Measurements from ENCODE around the gene NDUFC1.
A peak's percentile ranks its signal among the peaks of the same experiment; 100 is the strongest.
"Not testable (repeated sequence)": the region's sequence is repeated elsewhere in the genome, so short reads cannot be mapped to it uniquely, and the experiment has no call there.

Gene NDUFC1

DNA sequence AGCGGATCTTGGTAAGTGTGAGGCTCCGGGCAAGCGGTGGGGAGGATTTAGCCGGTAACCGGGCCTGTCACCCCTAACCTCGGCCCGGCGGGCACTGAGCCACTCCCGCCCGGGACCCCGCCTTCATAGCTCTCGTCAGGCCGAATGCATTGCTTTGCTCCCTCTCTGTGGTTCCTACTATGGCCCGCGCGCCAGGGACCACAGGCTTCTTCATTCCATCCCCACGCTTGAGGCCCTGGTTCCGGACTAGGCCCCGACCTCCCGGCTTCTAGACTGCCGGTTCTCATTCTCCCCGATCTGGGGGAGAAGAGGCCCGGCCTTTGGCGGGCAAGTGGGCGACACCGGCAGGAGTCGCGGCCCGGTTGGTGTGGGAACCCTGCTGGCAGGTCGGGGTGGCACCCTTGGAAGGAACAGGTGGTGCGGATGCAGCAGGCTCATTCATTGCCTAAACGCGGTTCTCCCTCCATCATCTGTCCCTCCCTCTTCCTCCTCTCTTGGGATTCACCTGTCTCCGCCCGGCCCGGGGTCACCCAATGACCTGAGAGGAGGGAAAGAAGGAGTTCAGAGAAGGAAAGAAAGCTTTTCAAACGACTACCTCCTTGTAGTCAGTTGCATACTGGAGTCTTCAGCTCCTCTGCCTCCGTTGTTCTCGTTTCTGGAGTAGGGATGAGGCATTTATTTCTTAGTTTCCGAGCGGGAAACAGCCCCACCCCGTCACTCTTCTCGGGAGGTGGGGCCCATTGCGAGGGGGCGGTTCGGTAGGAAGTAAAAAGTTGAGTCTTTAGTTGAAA lies at the start of gene NDUFC1:
Gene NDUFC1, minus strand, starts transcription at position 657 of the 791 bp plus-strand sequence. CDS start 6,679 bp downstream, outside the sequence.
- peaks cover 20% of the 10 kb centered on the region for H3K36me3 Mint-ChIP-seq
- peak; percentile 73 for ATAC-seq
- no peaks in the 10 kb centered on the region for H3K9me3 Mint-ChIP-seq
- H3K27me3 Mint-ChIP-seq = no peaks in the 10 kb centered on the region
- H3K4me3 Mint-ChIP-seq = peak within 1 kb of the TSS; percentile 95
- H3K4me1 Mint-ChIP-seq = peaks cover 38% of the 10 kb centered on the region
- H3K27ac Mint-ChIP-seq = peak within 1 kb of the TSS; percentile 99

DNA sequence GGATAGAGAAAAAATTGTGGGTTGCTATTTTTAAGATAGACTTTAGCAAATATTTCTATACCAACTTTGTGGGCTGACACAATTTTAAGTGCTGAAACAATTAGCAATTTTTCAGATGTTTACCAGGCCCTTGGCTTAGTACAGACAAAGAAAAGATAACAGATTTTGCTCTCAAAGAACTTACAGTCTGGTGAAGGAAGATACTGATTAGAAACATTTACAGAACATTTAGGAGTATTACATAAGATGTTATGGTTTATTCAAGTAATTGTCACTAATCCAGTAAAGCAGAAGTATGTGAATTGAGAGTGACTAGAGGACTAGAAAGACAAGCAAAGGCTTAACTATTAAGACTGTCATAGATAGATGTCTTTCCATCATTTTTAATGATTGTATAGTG lies 35.3 kb upstream of the NDUFC1 start:
- H3K9me3 Mint-ChIP-seq = no peaks in the 10 kb centered on the region
- peaks cover 21% of the 10 kb centered on the region for H3K4me1 Mint-ChIP-seq
- H3K36me3 Mint-ChIP-seq = peaks cover 52% of the 10 kb centered on the region
- ATAC-seq = no peak
- no peaks in the 10 kb centered on the region for H3K27me3 Mint-ChIP-seq
- H3K27ac Mint-ChIP-seq = peak overlapping the region; percentile 33
- H3K4me3 Mint-ChIP-seq = no peak overlapping the region

DNA sequence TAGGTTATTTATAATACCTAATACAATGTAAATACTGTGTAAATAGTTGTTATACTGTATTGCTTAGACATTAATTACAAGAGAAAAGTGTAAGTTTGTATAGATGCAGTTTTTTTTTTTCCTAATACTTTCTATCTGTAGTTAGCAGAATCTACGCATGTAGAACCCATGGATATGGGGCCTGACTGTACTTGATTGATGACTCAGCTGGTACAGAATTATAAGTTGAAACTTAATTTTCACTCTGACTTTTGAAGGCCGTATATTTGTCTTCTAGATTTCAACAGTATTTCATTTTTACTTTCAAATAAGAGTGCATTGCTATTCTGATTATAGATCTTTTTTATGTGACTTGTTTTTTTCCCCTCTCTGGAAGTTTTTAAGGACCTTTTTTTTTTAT lies 30.8 kb upstream of the NDUFC1 start:
- Mint-ChIP-seq H3K36me3 (peaks cover 60% of the 10 kb centered on the region), H3K4me1 (peaks cover 35% of the 10 kb centered on the region), H3K27me3 (no peaks in the 10 kb centered on the region), H3K4me3 (no peak overlapping the region), H3K27ac (no peak overlapping the region), H3K9me3 (no peaks in the 10 kb centered on the region)
- no peak for ATAC-seq

DNA sequence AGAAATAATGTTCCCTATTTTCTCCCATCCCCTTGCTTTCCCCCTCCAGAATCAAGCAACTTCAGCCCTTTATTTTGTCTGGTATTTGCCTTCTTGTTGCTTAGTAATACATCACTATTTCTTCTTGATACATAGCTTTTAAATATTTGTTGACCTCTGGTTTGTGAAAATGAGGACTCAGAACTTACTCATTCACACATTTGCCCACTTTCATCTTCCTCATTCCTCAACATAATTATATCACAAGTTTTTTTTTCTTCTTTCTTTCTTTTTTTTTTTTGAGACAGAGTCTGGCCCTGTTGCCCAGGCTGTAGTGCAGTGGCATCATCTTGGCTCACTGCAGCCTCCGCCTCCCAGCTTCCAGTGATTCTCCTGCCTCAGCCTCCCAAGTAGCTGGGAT lies 28.9 kb upstream of the NDUFC1 start:
- Mint-ChIP-seq H3K27me3 (no peaks in the 10 kb centered on the region), H3K4me3 (no peak overlapping the region), H3K27ac (peak overlapping the region; percentile 44), H3K4me1 (peaks cover 30% of the 10 kb centered on the region), H3K9me3 (no peaks in the 10 kb centered on the region), H3K36me3 (peaks cover 51% of the 10 kb centered on the region)
- ATAC-seq = no peak

DNA sequence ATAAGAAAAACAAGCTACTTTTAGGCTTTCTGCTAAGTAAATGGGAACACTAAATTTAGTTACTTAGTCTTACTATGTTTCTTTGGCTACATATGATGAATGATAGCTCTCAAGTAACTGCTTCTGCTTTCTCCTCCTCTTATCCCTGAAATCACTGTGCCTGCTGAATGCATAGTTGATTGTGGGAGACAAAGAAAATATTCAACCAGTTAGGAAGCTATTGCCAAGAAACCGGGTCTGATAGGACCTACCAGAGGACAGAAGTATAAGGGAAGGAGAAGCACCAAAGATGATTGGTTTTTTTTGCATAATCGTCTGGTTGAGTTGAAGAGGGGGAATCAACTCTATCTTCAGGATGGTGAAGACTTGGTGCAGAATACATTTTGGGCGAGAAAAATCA lies 28.0 kb upstream of the NDUFC1 start:
- Mint-ChIP-seq H3K27ac (peak overlapping the region; percentile 44), H3K9me3 (no peaks in the 10 kb centered on the region), H3K27me3 (no peaks in the 10 kb centered on the region), H3K4me1 (peaks cover 30% of the 10 kb centered on the region), H3K36me3 (peaks cover 46% of the 10 kb centered on the region), H3K4me3 (no peak overlapping the region)
- ATAC-seq = no peak

DNA sequence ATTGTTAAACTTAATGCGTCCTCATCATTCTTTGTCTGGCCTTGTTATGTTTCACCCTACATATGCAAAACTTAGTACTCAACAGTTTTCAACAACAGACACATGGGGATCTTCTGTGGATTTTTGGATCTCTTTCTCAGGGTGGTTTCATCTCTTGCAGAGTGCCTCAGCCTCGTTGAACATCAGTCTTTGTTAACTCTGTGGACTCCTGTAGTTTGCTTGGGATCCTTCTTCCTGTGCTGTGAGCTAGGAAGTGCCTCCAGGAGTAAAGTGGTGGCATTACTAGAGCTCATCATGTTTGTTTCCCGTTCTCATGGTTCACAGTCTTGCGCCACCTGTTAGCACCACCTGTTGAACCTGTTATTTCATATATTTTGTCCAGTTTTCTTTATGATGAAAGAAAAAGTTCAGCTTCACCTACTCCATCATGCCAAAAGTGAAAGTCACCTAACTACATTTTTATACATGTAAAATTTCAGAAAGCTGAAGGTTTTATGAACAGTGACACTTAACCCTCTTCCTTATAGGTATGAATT lies 27.5 kb upstream of the NDUFC1 start:
- H3K27me3 Mint-ChIP-seq = no peaks in the 10 kb centered on the region
- H3K9me3 Mint-ChIP-seq = no peaks in the 10 kb centered on the region
- H3K36me3 Mint-ChIP-seq = peaks cover 44% of the 10 kb centered on the region
- peaks cover 33% of the 10 kb centered on the region for H3K4me1 Mint-ChIP-seq
- H3K4me3 Mint-ChIP-seq = no peak overlapping the region
- ATAC-seq = no peak
- H3K27ac Mint-ChIP-seq = peak overlapping the region; percentile 44

DNA sequence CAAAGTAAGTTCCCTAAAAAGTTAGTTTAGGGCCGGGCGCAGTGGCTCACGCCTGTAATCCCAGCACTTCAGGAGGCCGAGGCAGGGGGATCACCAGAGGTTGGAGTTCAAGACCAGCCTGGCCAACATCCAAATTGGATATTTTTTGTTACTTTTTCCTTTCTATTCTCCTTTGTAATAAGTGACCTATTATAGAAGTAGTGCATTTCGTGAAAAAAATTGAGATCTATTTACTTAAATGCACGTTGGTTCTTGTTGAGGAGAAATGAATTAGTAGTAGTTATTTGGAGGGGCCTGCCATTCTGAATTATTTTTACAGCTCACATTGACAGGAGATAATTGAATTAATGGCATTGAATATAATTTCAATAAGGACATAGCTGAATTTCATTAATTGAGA lies 22.3 kb upstream of the NDUFC1 start:
- Mint-ChIP-seq H3K27ac (no peak overlapping the region), H3K4me3 (no peak overlapping the region), H3K27me3 (no peaks in the 10 kb centered on the region), H3K36me3 (peaks cover 39% of the 10 kb centered on the region), H3K4me1 (peaks cover 49% of the 10 kb centered on the region), H3K9me3 (no peaks in the 10 kb centered on the region)
- no peak for ATAC-seq

DNA sequence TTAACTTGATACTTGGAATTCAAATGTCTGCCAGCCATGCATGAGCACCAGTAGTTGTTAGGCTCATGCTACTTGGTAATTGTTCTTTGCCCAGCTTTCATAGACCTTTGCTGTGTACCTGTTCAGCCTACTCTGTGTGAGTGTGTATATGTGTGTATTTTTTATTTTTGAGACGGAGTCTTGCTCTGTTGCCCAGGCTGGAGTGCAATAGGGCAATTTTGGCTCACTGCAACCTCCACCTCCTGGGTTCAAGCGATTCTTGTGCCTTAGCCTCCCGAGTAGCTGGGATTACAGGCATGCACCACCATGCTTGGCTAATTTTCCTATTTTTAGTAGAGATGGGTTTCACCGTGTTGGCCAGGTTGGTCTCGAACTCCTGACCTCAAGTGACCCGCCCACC lies 20.3 kb upstream of the NDUFC1 start:
- H3K27me3 Mint-ChIP-seq, ATAC-seq, H3K27ac Mint-ChIP-seq, H3K9me3 Mint-ChIP-seq, H3K4me3 Mint-ChIP-seq: not testable (repeated sequence)
- Mint-ChIP-seq H3K36me3 (peaks cover 22% of the 10 kb centered on the region), H3K4me1 (peaks cover 48% of the 10 kb centered on the region)

DNA sequence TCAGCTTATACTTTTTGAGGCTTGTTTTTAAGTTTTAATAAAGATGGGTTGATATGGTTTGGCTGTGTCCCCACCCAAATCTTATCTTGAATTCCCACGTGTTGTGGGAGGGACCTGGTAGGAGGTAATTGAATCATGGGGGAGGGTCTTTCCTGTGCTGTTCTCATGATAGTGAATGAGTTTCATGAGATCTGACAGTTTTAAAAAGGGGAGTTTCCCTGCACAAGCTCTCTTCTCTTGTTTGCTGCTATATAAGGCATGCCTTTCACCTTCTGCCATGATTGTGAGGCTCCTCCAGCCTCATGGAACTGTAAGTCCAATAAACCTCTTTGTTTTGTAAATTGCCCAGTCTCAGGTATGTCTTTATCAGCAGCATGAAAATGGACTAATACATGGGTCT lies 19.8 kb upstream of the NDUFC1 start:
- not testable (repeated sequence) for H3K27ac Mint-ChIP-seq

DNA sequence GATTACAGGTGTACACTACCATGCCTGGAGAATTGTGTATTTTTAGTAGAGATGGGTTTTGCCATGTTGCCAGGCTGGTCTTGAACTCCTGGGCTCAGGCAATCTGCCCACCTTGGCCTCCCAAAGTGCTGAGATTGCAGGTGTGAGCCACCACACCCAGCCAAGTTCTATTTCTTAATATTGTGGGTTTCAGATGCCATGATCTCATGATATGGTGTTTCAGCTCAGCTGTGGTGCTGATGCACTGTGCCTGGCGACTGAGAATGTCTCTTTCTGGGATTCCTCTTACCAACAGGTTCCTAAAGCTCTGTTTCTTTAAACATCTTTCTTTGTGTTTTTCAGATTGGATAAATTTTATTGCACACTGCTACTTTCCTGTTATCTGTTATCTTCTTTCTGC lies 17.3 kb upstream of the NDUFC1 start:
- peaks cover 71% of the 10 kb centered on the region for H3K4me1 Mint-ChIP-seq
- H3K27ac Mint-ChIP-seq = peak overlapping the region; percentile 61
- peaks cover 31% of the 10 kb centered on the region for H3K36me3 Mint-ChIP-seq

More for the DNA sequence above, 19.8 kb upstream of the NDUFC1 start:
- not testable (repeated sequence) for H3K4me3 Mint-ChIP-seq, ATAC-seq, H3K9me3 Mint-ChIP-seq, H3K27me3 Mint-ChIP-seq
- Mint-ChIP-seq H3K36me3 (peaks cover 21% of the 10 kb centered on the region), H3K4me1 (peaks cover 52% of the 10 kb centered on the region)

DNA sequence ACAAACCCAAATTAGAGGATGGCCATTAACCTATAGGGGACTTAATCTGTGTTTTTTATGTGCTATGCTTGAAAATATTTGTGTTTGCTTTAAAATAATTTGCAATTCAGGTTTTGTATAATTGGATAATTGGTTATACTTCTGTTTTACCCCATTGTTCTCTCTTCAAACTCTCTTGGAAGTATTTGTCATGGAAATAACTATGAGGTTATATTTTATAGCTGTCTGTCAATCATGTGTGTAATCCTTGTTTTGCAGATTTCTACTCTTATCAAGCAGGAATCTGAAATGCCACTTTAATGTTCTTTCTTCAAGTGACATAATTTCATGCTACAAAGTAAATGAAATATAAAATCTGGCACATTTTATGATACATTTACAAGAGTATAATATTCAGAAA lies 15.4 kb upstream of the NDUFC1 start:
- H3K36me3 Mint-ChIP-seq = peaks cover 31% of the 10 kb centered on the region
- no peak for ATAC-seq
- H3K27me3 Mint-ChIP-seq = no peaks in the 10 kb centered on the region
- H3K27ac Mint-ChIP-seq = no peak overlapping the region
- H3K4me1 Mint-ChIP-seq = peaks cover 75% of the 10 kb centered on the region
- no peaks in the 10 kb centered on the region for H3K9me3 Mint-ChIP-seq
- H3K4me3 Mint-ChIP-seq = no peak overlapping the region

More for the DNA sequence above, 17.3 kb upstream of the NDUFC1 start:
- Mint-ChIP-seq H3K9me3 (no peaks in the 10 kb centered on the region), H3K4me3 (no peak overlapping the region), H3K27me3 (no peaks in the 10 kb centered on the region)
- ATAC-seq = no peak

DNA sequence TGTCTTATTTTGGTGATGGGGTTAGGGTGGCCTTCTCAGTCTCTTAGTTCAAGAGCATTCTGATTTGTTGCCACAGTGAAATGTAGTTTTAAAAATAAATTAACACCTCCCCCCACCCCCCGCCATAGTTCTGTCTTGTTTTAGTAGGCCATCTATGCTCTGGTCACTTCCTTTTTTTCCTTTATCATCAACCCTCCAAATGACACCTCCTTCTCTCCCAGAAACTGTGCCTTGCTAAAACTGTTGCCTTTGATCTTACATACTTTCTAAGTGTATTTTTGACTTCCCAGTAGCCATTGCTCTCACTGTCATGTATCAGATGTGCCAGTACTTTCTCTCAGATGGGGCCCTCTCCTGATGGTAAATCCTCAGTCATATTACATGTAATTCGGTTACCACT lies 14.5 kb upstream of the NDUFC1 start:
- Mint-ChIP-seq H3K27me3 (no peaks in the 10 kb centered on the region), H3K4me3 (no peak overlapping the region), H3K4me1 (peaks cover 75% of the 10 kb centered on the region), H3K27ac (peak overlapping the region; percentile 92), H3K36me3 (peaks cover 22% of the 10 kb centered on the region), H3K9me3 (no peaks in the 10 kb centered on the region)
- no peak for ATAC-seq

DNA sequence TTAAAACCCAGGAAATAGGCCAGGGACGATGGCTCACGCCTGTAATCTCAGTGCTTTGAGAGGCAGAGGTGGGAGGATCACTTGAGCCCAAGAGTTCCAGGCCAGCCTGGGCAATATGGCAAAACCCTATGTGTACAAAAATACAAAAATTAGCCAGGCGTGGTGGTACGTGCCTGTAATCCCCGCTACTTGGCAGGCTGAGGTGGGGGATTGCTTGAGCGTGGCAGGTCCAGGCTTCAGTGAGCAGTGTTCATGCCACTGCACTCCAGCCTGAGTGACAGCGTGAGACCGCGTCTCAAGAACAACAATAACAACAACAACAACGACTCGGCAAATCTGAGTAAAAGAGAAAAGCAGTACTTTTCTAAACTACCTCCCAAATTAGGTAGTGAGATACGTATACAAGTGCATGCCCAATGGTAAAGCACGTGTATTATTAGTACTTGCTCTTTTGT lies 13.0 kb upstream of the NDUFC1 start:
- H3K4me3 Mint-ChIP-seq = peak overlapping the region; percentile 66
- ATAC-seq = peak; percentile 87
- H3K36me3 Mint-ChIP-seq = peaks cover 20% of the 10 kb centered on the region
- H3K9me3 Mint-ChIP-seq = no peaks in the 10 kb centered on the region
- peaks cover 77% of the 10 kb centered on the region for H3K4me1 Mint-ChIP-seq
- H3K27ac Mint-ChIP-seq = peak overlapping the region; percentile 92
- no peaks in the 10 kb centered on the region for H3K27me3 Mint-ChIP-seq

DNA sequence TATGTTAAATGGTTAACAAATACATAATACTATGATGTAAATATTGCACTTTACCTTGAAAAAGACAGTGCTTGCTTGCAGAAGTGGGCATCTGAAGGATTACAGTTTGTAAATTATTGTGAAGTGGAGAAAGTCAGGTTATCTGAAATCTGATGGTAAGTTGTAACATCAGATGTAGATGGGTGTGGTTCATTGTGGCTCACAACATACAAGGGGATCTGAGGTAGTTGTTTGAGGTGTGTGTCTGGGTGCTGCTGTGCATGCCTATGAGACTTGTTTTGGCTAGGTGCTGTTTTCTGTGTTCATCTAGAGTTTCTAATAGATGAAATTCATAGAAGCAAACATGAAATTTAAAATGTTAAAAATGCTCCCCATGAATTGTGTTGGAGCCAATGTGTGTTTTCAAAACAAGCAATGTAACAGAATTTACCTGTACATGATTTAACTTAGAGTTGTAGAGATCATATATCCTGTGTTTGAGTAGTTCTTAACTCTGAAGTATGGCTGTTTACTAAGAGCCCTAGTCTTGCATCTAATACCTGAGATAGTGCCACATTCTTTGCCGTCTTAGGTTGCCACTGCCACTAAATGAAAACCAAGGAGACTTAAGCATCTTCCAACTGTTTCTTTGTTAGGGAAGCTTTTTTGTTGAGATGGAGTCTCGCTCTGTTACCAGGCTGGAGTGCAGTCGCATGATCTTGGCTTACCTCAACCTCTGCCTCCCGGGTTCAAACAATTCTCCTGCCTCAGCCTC lies 11.9 kb upstream of the NDUFC1 start:
- H3K27ac Mint-ChIP-seq = peak overlapping the region; percentile 92
- no peaks in the 10 kb centered on the region for H3K27me3 Mint-ChIP-seq
- H3K36me3 Mint-ChIP-seq = peaks cover 12% of the 10 kb centered on the region
- H3K4me1 Mint-ChIP-seq = peaks cover 73% of the 10 kb centered on the region
- ATAC-seq = no peak
- H3K4me3 Mint-ChIP-seq = peak overlapping the region; percentile 66
- no peaks in the 10 kb centered on the region for H3K9me3 Mint-ChIP-seq

DNA sequence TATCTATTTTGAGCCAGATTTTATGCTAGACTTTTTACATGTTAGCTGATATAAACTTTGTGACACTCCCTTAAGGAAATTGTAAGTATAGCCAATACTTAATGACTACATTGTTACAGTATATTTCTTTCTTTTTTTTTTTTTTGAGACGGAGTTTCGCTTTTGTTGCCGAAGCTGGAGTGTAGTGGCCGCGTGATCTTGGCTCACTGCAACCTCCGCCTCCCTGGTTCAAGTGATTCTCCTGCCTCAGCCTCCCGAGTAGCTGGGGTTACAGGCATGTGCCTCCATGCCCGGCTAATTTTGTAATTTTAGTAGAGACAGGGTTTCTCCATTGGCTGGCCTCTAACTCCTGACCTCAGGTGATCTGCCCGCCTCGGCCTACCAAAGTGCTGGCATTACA lies 11.1 kb upstream of the NDUFC1 start:
- Mint-ChIP-seq H3K4me1 (peaks cover 75% of the 10 kb centered on the region), H3K4me3 (peak overlapping the region; percentile 15), H3K36me3 (peaks cover 12% of the 10 kb centered on the region), H3K27ac (peak overlapping the region; percentile 92)
- H3K9me3 Mint-ChIP-seq, ATAC-seq, H3K27me3 Mint-ChIP-seq: not testable (repeated sequence)

Measured in stimulated activated memory B cell treated with anti-CD40 and anti-IgM and Interleukin-4, amounts not matched to agents 10 μg/mL and 1 μg/mL and 100 μg/mL, for 72 hours (primary cell).